Upper lobe of left lung (tissue), 6 donors: ENCODE data around the gene EFCAB5. TPM values are rescaled to one million over a fixed set of nuclear protein-coding genes. Genes with fewer than 3 reads are reported as not detected.
A peak's percentile ranks its signal among the peaks of the same experiment; 100 is the strongest.
"Not testable (repeated sequence)": the region's sequence is repeated elsewhere in the genome, so short reads cannot be mapped to it uniquely, and the experiment has no call there.

ENCODE experiments used
- ATAC-seq, 2 donors: fragments of 200-7000 bp; cut with Tn5 transposase; one replicate each; pipeline ENCODE4 v1.9.1; 2022; ENCODE audit warnings: mild to moderate bottlenecking in 2 of 2, moderate library complexity in 2 of 2; ENCODE audit not compliant: low FRiP score in 2 of 2
- DNase-seq, 2 donors: peaks; one replicate each; pipeline ENCODE4 v3.0.0-alpha.2; 2019 to 2020
- H3K27ac ChIP-seq, 4 donors: fragments of 200-600 bp; sonication (generic); one replicate each; pipeline ENCODE4 v1.5.1; 2016 to 2019
- H3K27me3 ChIP-seq, 4 donors: fragments of 200-600 bp; sonication (generic); one replicate each; pipeline ENCODE4 v1.5.1; 2017 to 2019
- H3K36me3 ChIP-seq, 4 donors: fragments of 200-600 bp; sonication (generic); one replicate each; pipeline ENCODE4 v1.5.1; 2016 to 2019
- H3K4me1 ChIP-seq, 4 donors: fragments of 200-600 bp; sonication (generic); one replicate each; pipeline ENCODE4 v1.5.1; 2018 to 2019
- H3K4me3 ChIP-seq, 4 donors: fragments of 200-600 bp; sonication (generic); one replicate each; pipeline ENCODE4 v1.5.1; 2017 to 2019; ENCODE audit warnings: mild to moderate bottlenecking in 2 of 4, moderate library complexity in 1 of 4
- H3K9me3 ChIP-seq, 4 donors: fragments of 200-600 bp; sonication (generic); one replicate each; pipeline ENCODE4 v1.5.1; 2018 to 2019
- CTCF ChIP-seq, 6 experiments: fragments of 450-650 bp in 4 of 6; fragments of 200-600 bp in 2 of 6; sonication (generic) in 2 of 6; IDR thresholded peaks; one replicate each; pipeline ENCODE4 v1.5.1; 2016 to 2019; ENCODE audit warnings: antibody characterized with exemption in 6 of 6
- EP300 ChIP-seq, 4 donors: sonication (generic); formaldehyde crosslinking; IDR thresholded peaks; one replicate each; pipeline ENCODE4 v1.5.1; 2017; ENCODE audit warnings: antibody characterized with exemption in 4 of 4, control low read depth in 2 of 4
- POLR2A ChIP-seq, 4 donors: fragments of 450-650 bp; IDR thresholded peaks; one replicate each; pipeline ENCODE4 v1.5.1; 2016 to 2017; ENCODE audit warnings: antibody characterized with exemption in 4 of 4, mild to moderate bottlenecking in 2 of 4
- POLR2AphosphoS5 ChIP-seq, 2 donors: sonication (generic); formaldehyde crosslinking; IDR thresholded peaks; one replicate each; pipeline ENCODE4 v1.5.1; 2017; ENCODE audit warnings: antibody characterized with exemption in 2 of 2
- WGBS, 2 donors: methylation state at CpG; one replicate each; pipeline ENCODE4 v1.1.5; 2017 to 2018; 5-methylcytosine and 5-hydroxymethylcytosine counted together
- total RNA-seq, 6 donors: library from RNA; depleted of rRNA in 4 of 6; stranded (reverse); fragments of >200 nt in 4 of 6; gene quantifications; one replicate each; pipeline versions ENCODE4 v1.1.0 to v1.2.1, GENCODE V29; 2016 to 2021
- donor health status: DM: no; HTN: no; CAD: no; lungs with moderate emphysema.
- donor health status: DM: no; HTN: yes; CAD: no; lungs with severe emphysema.

The EFCAB5 gene
- total RNA-seq, 6 donors from 2014 or later, result 0.22 to 7.3 (median 1.0) TPM

GRCh38 chr17:29931231-29931932 is 10.1 kb upstream of the EFCAB5 start:
- H3K4me1 ChIP-seq, result peaks cover 24 to 39% (median 35%) of the 10 kb centered on the region in 4 donors
- DNase-seq (peak in 1 of 2 donors; percentile 85), ATAC-seq (peak; percentile 80 to 92)
- no peaks in the 10 kb centered on the region for H3K27me3 ChIP-seq
- peak overlapping the region in 3 of 4 donors; percentile 92 to 98 (median 97) for H3K4me3 ChIP-seq
- WGBS, 2 donors, result 0% methylated on average over 3 of the region's 3 CpGs
- H3K9me3 ChIP-seq, result no peaks in the 10 kb centered on the region
- no peaks in the 10 kb centered on the region for H3K36me3 ChIP-seq
- peak overlapping the region in 2 of 4 donors; percentile 98 to 99 for H3K27ac ChIP-seq
- TF ChIP-seq CTCF (IDR thresholded peaks at IDR 0.05), result peak; percentile 73 to 89 (median 80)
- no peak for TF ChIP-seq POLR2AphosphoS5 (IDR thresholded peaks at IDR 0.05)

GRCh38 chr17:29933379-29933778 is 8.1 kb upstream of the EFCAB5 start:
- Histone ChIP-seq H3K4me1 (peaks cover 9 to 24% (median 18%) of the 10 kb centered on the region in 4 donors), H3K27ac (no peak overlapping the region), H3K9me3 (no peaks in the 10 kb centered on the region), H3K36me3 (no peaks in the 10 kb centered on the region), H3K4me3 (no peak overlapping the region), H3K27me3 (no peaks in the 10 kb centered on the region)
- no peak for DNase-seq
- WGBS, 2 donors, result 26 to 37% methylated on average over 2 of the region's 2 CpGs
- no peak for ATAC-seq
- TF ChIP-seq CTCF (IDR thresholded peaks at IDR 0.05), result no peak
- TF ChIP-seq POLR2A (IDR thresholded peaks at IDR 0.05), result no peak
- no peak for TF ChIP-seq POLR2AphosphoS5 (IDR thresholded peaks at IDR 0.05)
- TF ChIP-seq EP300 (IDR thresholded peaks at IDR 0.05), result no peak

GRCh38 chr17:29935909-29936308 is 5.5 kb upstream of the EFCAB5 start:
- 84 to 90% methylated on average over 3 of the region's 3 CpGs for WGBS, 2 donors
- ATAC-seq, H3K27me3 ChIP-seq, H3K27ac ChIP-seq, H3K9me3 ChIP-seq, H3K4me3 ChIP-seq, DNase-seq, H3K36me3 ChIP-seq: not testable (repeated sequence)
- peaks cover 3 to 10% (median 10%) of the 10 kb centered on the region in 4 donors for H3K4me1 ChIP-seq

GRCh38 chr17:29936724-29937123 is 4.7 kb upstream of the EFCAB5 start:
- Histone ChIP-seq H3K4me3 (no peak overlapping the region), H3K9me3 (no peaks in the 10 kb centered on the region), H3K27ac (no peak overlapping the region), H3K27me3 (no peaks in the 10 kb centered on the region), H3K4me1 (peaks cover 0 to 2% (median 2%) of the 10 kb centered on the region in 4 donors), H3K36me3 (no peaks in the 10 kb centered on the region)
- ATAC-seq, result no peak
- no peak for DNase-seq
- no peak for TF ChIP-seq EP300 (IDR thresholded peaks at IDR 0.05)
- WGBS, 2 donors, result 70 to 82% methylated on average over 2 of the region's 2 CpGs

GRCh38 chr17:29945281-29945680 is 3.8 kb downstream of the EFCAB5 start:
- no peak for TF ChIP-seq CTCF (IDR thresholded peaks at IDR 0.05)
- TF ChIP-seq EP300 (IDR thresholded peaks at IDR 0.05), result no peak
- TF ChIP-seq POLR2AphosphoS5 (IDR thresholded peaks at IDR 0.05), result no peak
- TF ChIP-seq POLR2A (IDR thresholded peaks at IDR 0.05), result no peak
- H3K27ac ChIP-seq, result no peak overlapping the region
- ATAC-seq (no peak), DNase-seq (no peak)
- no peak overlapping the region for H3K4me3 ChIP-seq
- no peaks in the 10 kb centered on the region for H3K27me3 ChIP-seq
- no peaks in the 10 kb centered on the region for H3K4me1 ChIP-seq
- H3K9me3 ChIP-seq, result no peaks in the 10 kb centered on the region
- 92 to 94% methylated on average over 2 of the region's 2 CpGs for WGBS, 2 donors
- H3K36me3 ChIP-seq, result no peaks in the 10 kb centered on the region
